Psoas muscle (tissue), 8 donors: ENCODE data around the gene AQP2. TPM values are rescaled to one million over a fixed set of nuclear protein-coding genes. Genes with fewer than 3 reads are reported as not detected.

Experiments
- ATAC-seq, 4 donors: fragments of 200-7000 bp; cut with Tn5 transposase; one replicate each; pipeline ENCODE4 v1.9.1; 2020; ENCODE audit warnings: moderate library complexity in 3 of 4, mild to moderate bottlenecking in 2 of 4
- DNase-seq, 2 donors: peaks; one replicate each; pipeline ENCODE4 v3.0.0-alpha.2; 2020
- H3K27ac ChIP-seq: fragments of 200-600 bp; one replicate; pipeline ENCODE4 v1.8.0; 2022
- H3K27me3 ChIP-seq, 3 donors: fragments of 200-600 bp in 1 of 3; one replicate each; pipeline versions ENCODE4 v1.6.1 to v1.8.0; 2013 to 2022; ENCODE audit warnings: low read length in 2 of 3, mild to moderate bottlenecking in 2 of 3, moderate library complexity in 1 of 3; ENCODE audit not compliant: insufficient read depth in 3 of 3
- H3K36me3 ChIP-seq, 2 donors: fragments of 200-600 bp in 1 of 2; one replicate each; pipeline versions ENCODE4 v1.6.1 to v1.8.0; 2013 to 2022; ENCODE audit warnings: low read depth in 1 of 2, mild to moderate bottlenecking in 1 of 2, moderate library complexity in 1 of 2; ENCODE audit not compliant: insufficient read depth in 1 of 2
- H3K4me1 ChIP-seq: fragments of 200-600 bp; one replicate; pipeline ENCODE4 v1.8.0; 2022
- H3K4me3 ChIP-seq: fragments of 200-600 bp; one replicate; pipeline ENCODE4 v1.8.0; 2022; ENCODE audit warnings: mild to moderate bottlenecking
- H3K9me3 ChIP-seq: fragments of 200-600 bp; one replicate; pipeline ENCODE4 v1.8.0; 2022
- CTCF ChIP-seq: fragments of 200-600 bp; IDR thresholded peaks from one replicate; pipeline ENCODE4 v1.8.0; 2022; ENCODE audit warnings: antibody characterized with exemption
- WGBS, 3 donors: extraction: QIAGEN DNeasy Blood & Tissue Kit; methylation state at CpG; one replicate each; pipeline versions ENCODE4 v1.1.6 to v1.1.7; 2013; 5-methylcytosine and 5-hydroxymethylcytosine counted together
- intact Hi-C, 2 donors: fragments of 100-400 bp; cut with DNase I; formaldehyde crosslinking; loops; one replicate each; pipeline versions ENCODE4 v1.11.0 to v1.14.2; 2022
- polyA plus RNA-seq, 3 donors: library from polyadenylated mRNA; stranded (reverse); fragments of 200-250 nt; gene quantifications; one replicate each; pipeline ENCODE4 v1.2.3, GENCODE V29; 2013
- total RNA-seq, 4 donors: library from RNA; stranded (reverse); fragmentation: NEBNext Ultra II Directional in 2 of 4; extraction: Animal tissue kit (Norgen Biotek cat#: 25700) in 2 of 4; gene quantifications; one replicate each; pipeline versions ENCODE4 v1.2.1 to v1.2.4, GENCODE V29; 2021 to 2023
- donor health status: healthy with polysubstance abuse.
- donor health status: DM: no; HTN: no; CAD: no; lungs with moderate emphysema.
- donor health status: Bipolar disorder and iron deficiency.
- donor health status: healthy.
- donor health status: DM: yes; HTN: yes; CAD: no.
- donor health status: DM: no; HTN: no; CAD: no.
- donor health status: DM: no; HTN: no; CAD: no.
- donor health status: DM: yes; HTN: yes; CAD: no.

Gene AQP2
- total and polyA plus RNA-seq, 7 donors = not detected

- intact Hi-C loops = loop anchor here in 1 of 2 donors (10.0 kb wide), 1 partner anchor 195 kb away; no protein-coding TSS in a partner anchor
- no peak for TF ChIP-seq CTCF
- H3K27me3 ChIP-seq = no peaks in the 10 kb centered on the region
- WGBS, 3 donors = 83 to 95% (median 88%) methylated on average over 3 of the region's 3 CpGs
- H3K4me1 ChIP-seq = no peaks in the 10 kb centered on the region
- no peaks in the 10 kb centered on the region for H3K36me3 ChIP-seq
- no peaks in the 10 kb centered on the region for H3K9me3 ChIP-seq
- DNase-seq = no peak
- H3K27ac ChIP-seq = no peak overlapping the region
- no peak overlapping the region for H3K4me3 ChIP-seq
- ATAC-seq = no peak
Observed at GRCh38 chr12:49979791-49980190, 29.3 kb downstream of the AQP2 start.

GRCh38 chr12:49980501-49981349 lies 30.2 kb downstream of the AQP2 start:
- no peak for TF ChIP-seq CTCF
- H3K9me3 ChIP-seq = no peaks in the 10 kb centered on the region
- DNase-seq (peak in 1 of 2 donors; percentile 21), ATAC-seq (no peak)
- WGBS, 3 donors = 94 to 96% (median 95%) methylated on average over 10 of the region's 10 CpGs
- no peak overlapping the region for H3K27ac ChIP-seq
- H3K4me3 ChIP-seq = no peak overlapping the region
- H3K36me3 ChIP-seq = no peaks in the 10 kb centered on the region
- no peaks in the 10 kb centered on the region for H3K4me1 ChIP-seq
- intact Hi-C loops = no loop called here
- no peaks in the 10 kb centered on the region for H3K27me3 ChIP-seq

- Histone ChIP-seq H3K27me3 (no peaks in the 10 kb centered on the region), H3K4me1 (no peaks in the 10 kb centered on the region), H3K4me3 (no peak overlapping the region), H3K27ac (no peak overlapping the region), H3K36me3 (no peaks in the 10 kb centered on the region), H3K9me3 (no peaks in the 10 kb centered on the region)
- ATAC-seq (no peak), DNase-seq (no peak)
- WGBS, 3 donors = 88 to 93% (median 90%) methylated on average over 7 of the region's 7 CpGs
- no peak for TF ChIP-seq CTCF
- intact Hi-C loops = no loop called here
Observed at GRCh38 chr12:49982246-49983087, 31.9 kb downstream of the AQP2 start.

- Histone ChIP-seq H3K27ac (no peak overlapping the region), H3K4me1 (no peaks in the 10 kb centered on the region), H3K36me3 (no peaks in the 10 kb centered on the region), H3K27me3 (no peaks in the 10 kb centered on the region), H3K4me3 (no peak overlapping the region), H3K9me3 (no peaks in the 10 kb centered on the region)
- TF ChIP-seq CTCF = no peak
- DNase-seq = no peak
- intact Hi-C loops = no loop called here
- WGBS, 3 donors = 4 to 13% (median 9%) methylated on average over 8 of the region's 8 CpGs
- ATAC-seq = peak in 1 of 4 donors; percentile 57
Observed at GRCh38 chr12:49983892-49984291, 33.4 kb downstream of the AQP2 start.
